Activated naive CD4-positive, alpha-beta T cell treated with anti-CD3 and anti-CD28 coated beads, Interleukin-2, amount 10 ng/mL, durations not matched to agents 7 days and 5 days (primary cell): ENCODE data around the gene GPD1L.
"Not testable (repeated sequence)": the region's sequence is repeated elsewhere in the genome, so short reads cannot be mapped to it uniquely, and the experiment has no call there.

Source experiments
- CTCF ChIA-PET: fragments of 350-600 bp; sonication (Branson Sonifier 250); formaldehyde crosslinking; loops from one replicate; lab custom pipeline; 2021; ENCODE audit warnings: antibody characterized with exemption; lab: Charles Lee
- DNase-seq: peaks from one replicate; pipeline ENCODE4 v3.0.0-alpha.2; 2020
- H3K27ac Mint-ChIP-seq: one replicate; pipeline ENCODE4 v1.8.0; 2021; ENCODE audit warnings: mild to moderate bottlenecking, moderate library complexity, mixed read lengths
- H3K27me3 Mint-ChIP-seq: one replicate; pipeline ENCODE4 v1.8.0; 2021; ENCODE audit warnings: mild to moderate bottlenecking, mixed read lengths
- H3K36me3 Mint-ChIP-seq: one replicate; pipeline ENCODE4 v1.8.0; 2021; ENCODE audit warnings: mixed read lengths
- H3K4me1 Mint-ChIP-seq: one replicate; pipeline ENCODE4 v1.8.0; 2021; ENCODE audit warnings: mixed read lengths
- H3K4me3 Mint-ChIP-seq: one replicate; pipeline ENCODE4 v1.8.0; 2021; ENCODE audit warnings: mild to moderate bottlenecking, moderate library complexity, mixed read lengths
- H3K9me3 Mint-ChIP-seq: one replicate; pipeline ENCODE4 v1.8.0; 2021; ENCODE audit warnings: mixed read lengths

GPD1L gene

GRCh38 chr3:32113981-32114545, 7.6 kb downstream of the GPD1L start:
- Mint-ChIP-seq H3K36me3 (peaks cover 38% of the 10 kb centered on the region), H3K27me3 (no peaks in the 10 kb centered on the region), H3K27ac (peak overlapping the region; percentile 97), H3K9me3 (peaks cover 10% of the 10 kb centered on the region), H3K4me1 (peaks cover 78% of the 10 kb centered on the region), H3K4me3 (peak overlapping the region; percentile 63)
- CTCF ChIA-PET = interaction anchor here (0.9 to 1.2 kb wide), 4 partner anchors 10 to 89 kb away, joined by 3 to 5 read pairs (median 3); no protein-coding TSS in a partner anchor
- peak; percentile 22 for DNase-seq

GRCh38 chr3:32114546-32115386, 8.3 kb downstream of the GPD1L start:
- peak; percentile 86 for DNase-seq
- not testable (repeated sequence) for H3K9me3 Mint-ChIP-seq, H3K27me3 Mint-ChIP-seq
- H3K36me3 Mint-ChIP-seq = peaks cover 36% of the 10 kb centered on the region
- H3K4me1 Mint-ChIP-seq = peaks cover 79% of the 10 kb centered on the region
- H3K4me3 Mint-ChIP-seq = peak overlapping the region; percentile 63
- H3K27ac Mint-ChIP-seq = peak overlapping the region; percentile 97
- CTCF ChIA-PET = interaction anchor here (0.9 to 1.2 kb wide), 3 partner anchors 10 to 29 kb away, joined by 3 to 5 read pairs (median 3); no protein-coding TSS in a partner anchor

GRCh38 chr3:32117320-32117719, 10.9 kb downstream of the GPD1L start:
- Mint-ChIP-seq H3K4me1 (peaks cover 69% of the 10 kb centered on the region), H3K36me3 (peaks cover 26% of the 10 kb centered on the region), H3K9me3 (peaks cover 10% of the 10 kb centered on the region), H3K4me3 (no peak overlapping the region), H3K27ac (no peak overlapping the region), H3K27me3 (no peaks in the 10 kb centered on the region)
- CTCF ChIA-PET = interaction anchor here (1.1 kb wide), 1 partner anchor 98 kb away, joined by 4 read pairs; no protein-coding TSS in a partner anchor
- no peak for DNase-seq

GRCh38 chr3:32118215-32118614, 11.8 kb downstream of the GPD1L start:
- Mint-ChIP-seq H3K4me3 (no peak overlapping the region), H3K27ac (no peak overlapping the region), H3K27me3 (no peaks in the 10 kb centered on the region), H3K9me3 (peaks cover 10% of the 10 kb centered on the region), H3K4me1 (peaks cover 62% of the 10 kb centered on the region), H3K36me3 (peaks cover 26% of the 10 kb centered on the region)
- CTCF ChIA-PET = no interaction called here
- DNase-seq = no peak

- Mint-ChIP-seq H3K36me3 (peaks cover 14% of the 10 kb centered on the region), H3K4me1 (peaks cover 42% of the 10 kb centered on the region), H3K27ac (no peak overlapping the region), H3K27me3 (no peaks in the 10 kb centered on the region), H3K9me3 (peaks cover 3% of the 10 kb centered on the region), H3K4me3 (no peak overlapping the region)
- CTCF ChIA-PET = no interaction called here
- no peak for DNase-seq
Measured at GRCh38 chr3:32120471-32120870, 14.1 kb downstream of the GPD1L start.

- no peak overlapping the region for H3K4me3 Mint-ChIP-seq
- H3K9me3 Mint-ChIP-seq = peaks cover 3% of the 10 kb centered on the region
- H3K27me3 Mint-ChIP-seq = no peaks in the 10 kb centered on the region
- H3K27ac Mint-ChIP-seq = no peak overlapping the region
- H3K4me1 Mint-ChIP-seq = peaks cover 41% of the 10 kb centered on the region
- DNase-seq = no peak
- peaks cover 14% of the 10 kb centered on the region for H3K36me3 Mint-ChIP-seq
- CTCF ChIA-PET = interaction anchor here (1.1 kb wide), 1 partner anchor 22 kb away, joined by 3 read pairs; no protein-coding TSS in a partner anchor
Measured at GRCh38 chr3:32121137-32121536, 14.7 kb downstream of the GPD1L start.

- Mint-ChIP-seq H3K36me3 (peaks cover 11% of the 10 kb centered on the region), H3K4me1 (peaks cover 24% of the 10 kb centered on the region), H3K27ac (no peak overlapping the region), H3K27me3 (no peaks in the 10 kb centered on the region), H3K9me3 (no peaks in the 10 kb centered on the region), H3K4me3 (no peak overlapping the region)
- DNase-seq = no peak
- CTCF ChIA-PET = no interaction called here
Measured at GRCh38 chr3:32123620-32124019, 17.2 kb downstream of the GPD1L start.

- no peaks in the 10 kb centered on the region for H3K27me3 Mint-ChIP-seq
- no peak overlapping the region for H3K27ac Mint-ChIP-seq
- CTCF ChIA-PET = interaction anchor here (1.1 to 1.5 kb wide), 3 partner anchors 17 to 106 kb away, joined by 3 to 6 read pairs (median 4); no protein-coding TSS in a partner anchor
- H3K36me3 Mint-ChIP-seq = peaks cover 13% of the 10 kb centered on the region
- DNase-seq = no peak
- H3K4me3 Mint-ChIP-seq = no peak overlapping the region
- H3K4me1 Mint-ChIP-seq = peaks cover 12% of the 10 kb centered on the region
- H3K9me3 Mint-ChIP-seq = no peaks in the 10 kb centered on the region
Measured at GRCh38 chr3:32125012-32125411, 18.6 kb downstream of the GPD1L start.

- Mint-ChIP-seq H3K36me3 (peaks cover 24% of the 10 kb centered on the region), H3K4me3 (no peak overlapping the region), H3K4me1 (peaks cover 4% of the 10 kb centered on the region), H3K27ac (no peak overlapping the region), H3K27me3 (no peaks in the 10 kb centered on the region), H3K9me3 (no peaks in the 10 kb centered on the region)
- CTCF ChIA-PET = no interaction called here
- DNase-seq = no peak
Measured at GRCh38 chr3:32126305-32127015, 20.0 kb downstream of the GPD1L start.

- H3K27me3 Mint-ChIP-seq = no peaks in the 10 kb centered on the region
- peaks cover 4% of the 10 kb centered on the region for H3K4me1 Mint-ChIP-seq
- no peaks in the 10 kb centered on the region for H3K9me3 Mint-ChIP-seq
- no peak overlapping the region for H3K4me3 Mint-ChIP-seq
- peaks cover 25% of the 10 kb centered on the region for H3K36me3 Mint-ChIP-seq
- CTCF ChIA-PET = no interaction called here
- DNase-seq = no peak
- no peak overlapping the region for H3K27ac Mint-ChIP-seq
Measured at GRCh38 chr3:32127219-32127826, 20.9 kb downstream of the GPD1L start.

GRCh38 chr3:32128936-32129335, 22.5 kb downstream of the GPD1L start:
- CTCF ChIA-PET = no interaction called here
- no peak overlapping the region for H3K27ac Mint-ChIP-seq
- peaks cover 25% of the 10 kb centered on the region for H3K36me3 Mint-ChIP-seq
- no peaks in the 10 kb centered on the region for H3K27me3 Mint-ChIP-seq
- no peaks in the 10 kb centered on the region for H3K9me3 Mint-ChIP-seq
- no peak for DNase-seq
- no peak overlapping the region for H3K4me3 Mint-ChIP-seq
- H3K4me1 Mint-ChIP-seq = peaks cover 4% of the 10 kb centered on the region

GRCh38 chr3:32129832-32130231, 23.4 kb downstream of the GPD1L start:
- Mint-ChIP-seq H3K27me3 (no peaks in the 10 kb centered on the region), H3K27ac (no peak overlapping the region), H3K4me1 (peaks cover 4% of the 10 kb centered on the region), H3K9me3 (no peaks in the 10 kb centered on the region), H3K4me3 (no peak overlapping the region), H3K36me3 (peaks cover 31% of the 10 kb centered on the region)
- CTCF ChIA-PET = interaction anchor here (0.6 kb wide), 1 partner anchor 278 kb away, joined by 3 read pairs; no protein-coding TSS in a partner anchor
- DNase-seq = no peak

GRCh38 chr3:32132121-32132520, 25.7 kb downstream of the GPD1L start:
- no peak for DNase-seq
- Mint-ChIP-seq H3K9me3 (no peaks in the 10 kb centered on the region), H3K4me1 (no peaks in the 10 kb centered on the region), H3K36me3 (peaks cover 38% of the 10 kb centered on the region), H3K27ac (no peak overlapping the region), H3K27me3 (no peaks in the 10 kb centered on the region), H3K4me3 (no peak overlapping the region)
- CTCF ChIA-PET = no interaction called here

GRCh38 chr3:32132706-32133105, 26.3 kb downstream of the GPD1L start:
- Mint-ChIP-seq H3K4me3 (no peak overlapping the region), H3K27me3 (no peaks in the 10 kb centered on the region), H3K36me3 (peaks cover 43% of the 10 kb centered on the region), H3K9me3 (no peaks in the 10 kb centered on the region), H3K4me1 (peaks cover 2% of the 10 kb centered on the region), H3K27ac (no peak overlapping the region)
- DNase-seq = no peak
- CTCF ChIA-PET = no interaction called here
